Left renal pelvis (tissue), 4 donors: ENCODE results near the gene TRAFD1. TPM values are rescaled to one million over a fixed set of nuclear protein-coding genes. Genes with fewer than 3 reads are reported as not detected.

Experiments
- DNase-seq, 4 donors: peaks; one replicate each; pipeline ENCODE4 v3.0.0-alpha.2; 2013; ENCODE audit warnings: low read depth in 4 of 4, low spot score in 3 of 4
- polyA plus RNA-seq, 4 donors: library from polyadenylated mRNA; unstranded; fragments of 120-200 nt; gene quantifications; one replicate each; pipeline ENCODE4 v1.2.1, GENCODE V29; 2013; ENCODE audit not compliant: insufficient read length in 4 of 4

TRAFD1 gene
- polyA plus RNA-seq, 4 donors = 34.1 to 42.7 (median 40.6) TPM

- DNase-seq = no peak
Measured at GRCh38 chr12:112170971-112171596, 45.7 kb downstream of the TRAFD1 start.

- no peak for DNase-seq
Measured at GRCh38 chr12:112172556-112173324, 47.4 kb downstream of the TRAFD1 start.

GRCh38 chr12:112175361-112176155, 50.2 kb downstream of the TRAFD1 start:
- DNase-seq = no peak

- DNase-seq = no peak
Measured at GRCh38 chr12:112176321-112177010, 51.1 kb downstream of the TRAFD1 start.

GRCh38 chr12:112178796-112179195, 53.4 kb downstream of the TRAFD1 start:
- no peak for DNase-seq

GRCh38 chr12:112179341-112179740, 54.0 kb downstream of the TRAFD1 start:
- DNase-seq = no peak

GRCh38 chr12:112179916-112180315, 54.6 kb downstream of the TRAFD1 start:
- no peak for DNase-seq

GRCh38 chr12:112180422-112180821, 55.1 kb downstream of the TRAFD1 start:
- DNase-seq = no peak

GRCh38 chr12:112182499-112182898, 57.1 kb downstream of the TRAFD1 start:
- no peak for DNase-seq

- DNase-seq = no peak
Measured at GRCh38 chr12:112183141-112184021, 58.0 kb downstream of the TRAFD1 start.

- no peak for DNase-seq
Measured at GRCh38 chr12:112184056-112184887, 58.9 kb downstream of the TRAFD1 start.

- DNase-seq = no peak
Measured at GRCh38 chr12:112185093-112185923, 59.9 kb downstream of the TRAFD1 start.

GRCh38 chr12:112188130-112188830, 62.9 kb downstream of the TRAFD1 start:
- no peak for DNase-seq

GRCh38 chr12:112190231-112191025, 65.1 kb downstream of the TRAFD1 start:
- no peak for DNase-seq

GRCh38 chr12:112191201-112191600, 65.8 kb downstream of the TRAFD1 start:
- DNase-seq = no peak

GRCh38 chr12:112191840-112192321, 66.5 kb downstream of the TRAFD1 start:
- DNase-seq = no peak

- DNase-seq = no peak
Measured at GRCh38 chr12:112192475-112192874, 67.1 kb downstream of the TRAFD1 start.
